Aorta (tissue), 5 donors: ENCODE data around the gene UMAD1. TPM values are rescaled to one million over a fixed set of nuclear protein-coding genes. Genes with fewer than 3 reads are reported as not detected.

Experiments used
- ATAC-seq: fragments of 200-7000 bp; cut with Tn5 transposase; one replicate; pipeline ENCODE4 v1.9.1; 2022; ENCODE audit warnings: moderate library complexity; ENCODE audit not compliant: low FRiP score
- DNase-seq, 2 donors: peaks; one replicate each; pipeline ENCODE4 v3.0.0-alpha.2; 2020
- H3K27ac ChIP-seq, 2 donors: one replicate each; pipeline ENCODE4 v1.5.1; 2013; ENCODE audit warnings: low read length in 2 of 2, mild to moderate bottlenecking in 2 of 2, moderate library complexity in 2 of 2, control low read depth in 1 of 2, inconsistent platforms in 1 of 2, low read depth in 1 of 2
- H3K27me3 ChIP-seq, 2 donors: one replicate each; pipeline ENCODE4 v1.6.1; 2013; ENCODE audit warnings: control low read depth in 1 of 2, low read length in 1 of 2, mild to moderate bottlenecking in 1 of 2, moderate library complexity in 1 of 2; ENCODE audit not compliant: insufficient read depth in 2 of 2, control insufficient read depth in 1 of 2
- H3K36me3 ChIP-seq, 2 donors: one replicate each; pipeline ENCODE4 v1.6.1; 2013; ENCODE audit warnings: control low read depth in 1 of 2, low read length in 1 of 2, mild to moderate bottlenecking in 1 of 2; ENCODE audit not compliant: insufficient read depth in 2 of 2, control insufficient read depth in 1 of 2
- H3K4me1 ChIP-seq, 2 donors: one replicate each; pipeline ENCODE4 v1.6.1; 2013; ENCODE audit warnings: low read length in 2 of 2, control low read depth in 1 of 2, mild to moderate bottlenecking in 1 of 2, moderate library complexity in 1 of 2; ENCODE audit not compliant: insufficient read depth in 2 of 2, control insufficient read depth in 1 of 2
- H3K4me3 ChIP-seq, 2 donors: one replicate each; pipeline ENCODE4 v1.5.1; 2013; ENCODE audit warnings: low read length in 2 of 2, control low read depth in 1 of 2, mild to moderate bottlenecking in 1 of 2
- H3K9me3 ChIP-seq: one replicate; pipeline ENCODE4 v1.6.1; 2013; ENCODE audit warnings: mild to moderate bottlenecking, low read length; ENCODE audit not compliant: control insufficient read depth
- intact Hi-C, 2 donors: fragments of 100-400 bp; cut with DNase I; formaldehyde crosslinking; loops; one replicate each; pipeline versions ENCODE4 v1.14.2 to v1.15.0; 2022
- polyA plus RNA-seq, 2 donors: library from polyadenylated mRNA; stranded (reverse); fragments of 200-250 nt; gene quantifications; one replicate each; pipeline ENCODE4 v1.2.3, GENCODE V29; 2013
- total RNA-seq, 2 donors: library from RNA; stranded (reverse); fragmentation: NEBNext Ultra II Directional; extraction: Animal tissue kit (Norgen Biotek cat#: 25700); gene quantifications; one replicate each; pipeline ENCODE4 v1.2.1, GENCODE V29; 2021
- donor health status: healthy with polysubstance abuse.
- donor health status: Bipolar disorder and iron deficiency.
- donor health status: DM: no; HTN: no; CAD: no.
- donor health status: DM: no; HTN: no; CAD: no.
- donor health status: DM: yes; HTN: yes; CAD: no.

The UMAD1 gene
- total and polyA plus RNA-seq, 4 donors: 11.8 to 18.9 (median 15.5) TPM

- no peak for DNase-seq
- H3K4me1 ChIP-seq: no peaks in the 10 kb centered on the region
- no peaks in the 10 kb centered on the region for H3K9me3 ChIP-seq
- no peaks in the 10 kb centered on the region for H3K27me3 ChIP-seq
- H3K4me3 ChIP-seq: no peak overlapping the region
- no peaks in the 10 kb centered on the region for H3K36me3 ChIP-seq
- ATAC-seq: no peak
- no peak overlapping the region for H3K27ac ChIP-seq
- intact Hi-C loops: no loop called here
Measured at GRCh38 chr7:7924303-7924702, 283.8 kb downstream of the UMAD1 start.

Other genes with a start within 250 kb of the UMAD1 start
- 1 to 10 TPM; 1.6 to 3.2 TPM for gene COL28A1, start 104.9 kb upstream of the UMAD1 start, total RNA-seq
- gene COL28A1, start 104.9 kb upstream of the UMAD1 start, polyA plus RNA-seq: under 1 TPM; 0.26 to 0.63 TPM
- gene MIOS, start 73.9 kb upstream of the UMAD1 start, total RNA-seq: 10 to 100 TPM; 22.8 to 23.2 TPM
- gene MIOS, start 73.9 kb upstream of the UMAD1 start, polyA plus RNA-seq: 10 to 100 TPM in 1 of 2 donors, 1 to 10 TPM in 1; 6.3 to 16.2 TPM
- gene RPA3, start 77.9 kb downstream of the UMAD1 start, total RNA-seq: 10 to 100 TPM; 15.4 to 15.6 TPM
- gene RPA3, start 77.9 kb downstream of the UMAD1 start, polyA plus RNA-seq: 10 to 100 TPM; 20.4 to 31.7 TPM